ENCODE results near the gene HTD2.
"Not testable (repeated sequence)": the region's sequence is repeated elsewhere in the genome, so short reads cannot be mapped to it uniquely, and the experiment has no call there.

HTD2 gene

GRCh38 chr3:58332575-58333188 lies 26.4 kb downstream of the HTD2 start, which contains the start of gene PXK:
Gene PXK (plus strand): TSS chr3:58332892. CDS start chr3:58332989, 97 bp downstream.
- no peak for DNase-seq (ENCODE audit: low read depth, low spot score)

GRCh38 chr3:58333206-58334012 lies 27.1 kb downstream of the HTD2 start:
- DNase-seq (ENCODE audit: low read depth, low spot score): no peak

GRCh38 chr3:58334013-58334321 lies 27.6 kb downstream of the HTD2 start:
- DNase-seq (ENCODE audit: low read depth, low spot score): no peak

DNA sequence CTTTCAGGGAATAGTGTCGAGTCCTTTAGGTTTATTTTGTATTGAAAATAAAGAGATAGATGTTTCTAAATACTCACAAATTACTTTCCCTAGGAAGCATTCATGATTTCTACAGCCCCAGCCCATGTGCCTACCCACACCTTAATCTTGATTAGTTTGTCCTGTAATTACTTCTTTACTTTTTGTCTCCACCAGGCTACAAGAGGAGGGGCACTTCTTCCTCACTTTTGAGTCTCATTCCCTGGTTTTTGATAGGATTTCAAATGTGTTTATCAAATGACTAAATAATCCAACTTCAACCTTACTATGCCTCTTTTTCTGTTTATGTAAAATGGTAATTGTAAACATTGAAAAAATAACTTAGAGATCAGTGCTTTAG lies 28.2 kb downstream of the HTD2 start:
- DNase-seq (ENCODE audit: low read depth, low spot score): no peak

DNA sequence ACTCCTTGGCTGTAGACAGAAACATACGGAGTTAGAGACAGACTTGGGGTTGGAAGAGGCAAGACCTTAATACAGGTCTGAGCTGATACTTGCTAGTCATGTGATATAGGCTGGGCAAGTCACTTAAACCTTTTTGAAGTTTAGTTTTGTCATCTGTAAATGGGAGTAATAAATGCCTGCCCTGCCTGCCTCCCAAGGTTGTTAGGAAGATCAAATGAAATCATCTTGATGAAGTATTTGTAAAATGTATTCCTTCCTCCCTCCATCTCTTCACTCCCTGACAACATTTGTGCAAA lies 29.3 kb downstream of the HTD2 start:
- no peak for DNase-seq (ENCODE audit: low read depth, low spot score)

DNA sequence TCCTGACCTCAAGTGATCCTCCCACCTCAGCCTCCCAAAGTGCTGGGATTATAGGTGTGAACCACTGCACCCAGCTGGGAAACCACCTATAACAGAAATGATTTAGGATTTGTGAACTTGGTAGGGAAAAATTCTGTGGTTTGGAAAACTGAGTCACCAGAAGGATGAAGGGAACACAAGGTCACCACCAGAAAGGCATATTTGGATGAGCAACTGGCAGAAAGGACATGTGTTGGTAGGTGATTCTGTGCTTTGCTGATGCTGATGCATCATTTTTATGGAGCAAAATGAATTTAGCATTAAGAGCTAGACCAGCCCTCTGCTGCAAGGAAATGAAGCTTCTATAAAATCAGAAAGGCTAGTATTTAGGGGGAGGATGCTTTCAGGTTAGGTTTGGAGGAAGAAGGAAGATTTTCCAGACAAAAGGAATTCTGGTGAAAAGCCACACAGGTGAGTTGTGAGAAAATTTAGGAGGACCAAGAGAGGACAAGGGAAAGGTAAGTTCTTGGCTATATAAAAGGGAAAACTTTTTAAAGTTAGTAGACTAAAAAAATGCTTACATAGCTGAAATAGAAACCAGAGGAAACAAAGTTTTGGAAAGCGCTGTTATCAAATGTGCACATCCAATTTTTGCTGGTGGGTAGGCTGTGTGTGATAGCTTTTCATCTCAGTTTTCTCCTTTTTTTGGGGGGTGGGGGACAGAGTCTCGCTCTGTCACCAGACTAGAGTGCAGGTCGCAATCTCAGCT lies 30.0 kb downstream of the HTD2 start:
- DNase-seq (ENCODE audit: low read depth, low spot score): no peak

- DNase-seq (ENCODE audit: low read depth, low spot score): no peak
Measured at GRCh38 chr3:58337190-58337589, 30.9 kb downstream of the HTD2 start.

DNA sequence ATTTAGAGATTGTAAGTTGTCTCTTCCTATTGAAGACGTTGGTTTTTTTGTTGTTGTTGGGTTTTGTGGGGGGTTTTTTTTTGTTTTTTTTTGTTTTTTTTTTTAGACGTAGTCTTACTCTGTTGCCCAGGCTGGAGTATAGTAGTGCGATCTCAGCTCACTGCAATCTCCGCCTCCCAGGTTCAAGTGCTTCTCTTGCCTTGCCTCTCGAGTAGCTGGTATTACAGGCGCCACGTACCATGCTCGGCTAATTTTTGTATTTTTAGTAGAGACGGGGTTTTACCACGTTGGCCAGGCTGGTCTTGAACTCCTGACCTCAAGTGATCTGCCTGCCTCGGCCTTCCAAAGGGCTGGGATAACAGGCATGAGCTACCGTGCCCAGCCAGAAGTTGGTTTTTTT lies 32.8 kb downstream of the HTD2 start:
- DNase-seq (ENCODE audit: low read depth, low spot score): not testable (repeated sequence)

- DNase-seq (ENCODE audit: low read depth, low spot score): no peak
Measured at GRCh38 chr3:58340594-58341244, 34.4 kb downstream of the HTD2 start.

GRCh38 chr3:58341376-58341775 lies 35.1 kb downstream of the HTD2 start:
- no peak for DNase-seq (ENCODE audit: low read depth, low spot score)

DNA sequence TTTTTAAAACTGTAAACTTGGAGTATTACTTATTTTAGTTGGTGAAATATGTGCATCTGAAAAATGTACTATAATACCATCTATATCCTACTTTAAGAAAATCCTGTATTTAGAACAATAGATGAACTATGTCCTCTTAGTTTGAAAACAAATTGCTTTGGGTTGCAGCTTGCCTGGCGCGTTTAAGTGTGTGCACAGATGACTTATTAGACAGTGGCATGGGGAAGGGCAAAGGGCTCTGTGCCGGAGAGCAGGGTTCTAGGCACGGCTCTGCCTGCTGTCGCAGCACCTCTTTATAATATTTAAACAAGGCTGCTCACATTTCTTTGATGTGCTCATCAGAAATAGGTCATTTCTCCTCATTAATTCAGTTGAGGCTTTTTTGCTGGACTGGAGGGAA lies 36.4 kb downstream of the HTD2 start:
- DNase-seq (ENCODE audit: low read depth, low spot score): no peak

- no peak for DNase-seq (ENCODE audit: low read depth, low spot score)
Measured at GRCh38 chr3:58345457-58345856, 39.1 kb downstream of the HTD2 start.

DNA sequence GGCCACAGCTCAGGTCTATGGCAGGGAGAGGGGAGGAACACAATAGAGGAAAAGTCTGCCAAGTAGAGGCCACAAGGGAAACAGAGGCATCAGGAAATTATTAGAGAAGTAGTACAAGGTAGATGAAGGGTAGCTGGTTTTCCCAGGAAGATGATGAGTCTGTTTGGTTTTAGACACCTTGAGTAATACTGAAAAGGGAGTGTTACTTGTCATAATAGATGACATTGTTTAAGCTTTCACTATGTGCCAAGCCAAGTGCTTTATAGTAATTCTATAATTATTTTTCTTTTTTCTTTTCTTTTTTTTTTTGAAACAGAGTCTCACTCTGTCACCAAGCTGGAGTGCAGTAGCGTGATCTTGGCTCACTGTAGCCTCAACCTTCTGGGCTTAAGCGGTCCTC lies 40.0 kb downstream of the HTD2 start:
- no peak for DNase-seq (ENCODE audit: low read depth, low spot score)

DNA sequence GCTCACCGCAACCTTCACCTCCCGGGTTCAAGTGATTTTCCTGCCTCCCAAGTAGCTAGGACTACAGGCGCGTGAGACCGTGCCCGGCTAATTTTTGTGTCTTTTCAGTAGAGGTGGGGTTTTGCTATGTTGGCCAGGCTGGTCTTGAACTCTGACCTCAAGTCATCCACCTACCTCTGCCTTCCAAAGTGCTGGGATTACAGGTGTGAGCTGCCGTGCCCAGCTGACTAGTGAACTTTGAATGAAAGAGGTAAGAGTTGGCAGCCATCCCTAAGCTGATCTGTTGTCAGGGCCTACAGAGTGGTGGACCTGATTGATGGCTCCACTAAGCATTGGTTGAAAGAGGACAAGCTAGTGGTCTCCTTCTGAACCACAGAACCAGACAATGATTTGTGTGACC lies 41.7 kb downstream of the HTD2 start:
- no peak for DNase-seq (ENCODE audit: low read depth, low spot score)

DNA sequence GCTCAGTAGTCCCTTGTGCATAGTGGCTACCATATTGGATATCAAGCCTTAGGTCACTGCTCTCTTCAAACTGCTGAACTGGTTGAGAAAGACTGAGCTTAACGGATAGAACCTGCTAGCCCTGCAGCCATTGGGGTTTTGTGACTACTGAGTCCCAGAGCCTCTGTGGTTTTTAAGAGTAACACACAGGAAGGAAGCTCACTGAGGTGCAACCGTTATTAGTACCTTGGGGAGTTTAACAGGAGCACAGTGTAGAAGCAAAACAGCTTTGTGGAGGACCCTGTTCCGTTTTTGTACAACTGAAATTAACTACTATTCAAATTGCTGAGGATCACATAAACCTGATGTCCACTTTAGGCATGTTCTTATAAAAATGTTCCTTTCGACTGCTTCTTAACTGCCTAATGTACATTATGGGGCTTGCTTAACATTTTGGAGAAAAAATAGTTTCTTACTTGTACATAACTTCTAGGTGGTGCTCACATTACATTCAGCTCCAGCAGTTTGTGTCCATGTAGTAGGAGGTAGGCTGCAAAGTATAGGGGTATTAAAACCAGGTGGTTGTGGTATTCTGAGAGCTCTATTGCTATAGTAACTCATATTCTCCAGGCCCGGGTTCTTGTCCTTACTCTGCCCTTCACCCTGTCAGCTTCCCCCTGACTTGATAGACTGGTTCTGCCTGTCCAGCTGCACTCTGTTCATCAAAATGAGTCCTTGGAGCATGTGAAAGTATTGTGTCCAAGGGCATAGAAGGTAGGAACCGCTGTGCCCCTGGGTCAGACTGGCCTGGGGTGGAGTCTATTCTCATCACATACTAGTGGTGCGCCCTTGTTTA lies 43.7 kb downstream of the HTD2 start:
- DNase-seq (ENCODE audit: low read depth, low spot score): no peak

GRCh38 chr3:58350627-58351013 lies 44.3 kb downstream of the HTD2 start:
- DNase-seq (ENCODE audit: low read depth, low spot score): no peak

- DNase-seq (ENCODE audit: low read depth, low spot score): no peak
Measured at GRCh38 chr3:58351920-58352319, 45.6 kb downstream of the HTD2 start.

GRCh38 chr3:58352626-58353025 lies 46.3 kb downstream of the HTD2 start:
- DNase-seq (ENCODE audit: low read depth, low spot score): no peak

DNA sequence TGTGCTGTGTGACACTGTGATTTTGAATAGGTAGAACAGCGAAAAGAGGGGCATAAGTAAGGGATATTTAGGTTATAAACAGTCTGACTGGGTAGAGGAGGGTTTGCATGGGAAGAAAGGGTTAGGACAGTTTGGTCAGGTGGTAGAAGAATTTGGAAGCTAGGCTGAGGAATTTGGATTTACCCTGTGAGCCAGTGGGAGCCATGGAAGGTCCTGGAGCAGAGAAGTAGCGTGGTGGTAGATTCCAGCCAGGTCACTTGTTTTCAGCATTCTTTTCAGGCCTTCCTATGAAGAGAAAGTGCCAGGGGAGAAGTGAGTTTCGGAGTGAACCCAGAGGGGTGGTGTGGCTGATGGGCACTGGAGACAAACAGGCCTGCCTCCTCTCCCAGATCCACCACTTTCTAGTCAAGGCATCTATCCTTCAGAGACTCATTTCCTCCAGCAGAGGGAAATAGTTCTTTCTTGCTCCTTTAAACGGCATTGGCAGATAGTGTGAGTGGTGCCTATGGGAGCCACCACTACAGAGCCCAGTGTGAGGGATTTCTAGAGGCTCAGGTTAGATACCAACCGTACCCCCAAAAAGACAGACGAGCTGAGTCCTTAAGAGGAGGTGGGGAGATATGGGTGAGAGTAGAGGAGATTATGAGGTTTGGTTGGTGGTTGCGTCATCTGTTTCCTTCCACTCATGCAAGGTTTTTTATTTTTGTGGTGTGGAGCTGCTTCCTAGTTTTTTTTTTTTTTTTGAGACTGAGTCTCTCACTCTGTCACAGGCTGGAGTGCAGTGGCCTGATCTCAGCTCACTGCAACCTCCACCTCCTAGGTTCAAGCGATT lies 47.6 kb downstream of the HTD2 start:
- no peak for DNase-seq (ENCODE audit: low read depth, low spot score)

DNA sequence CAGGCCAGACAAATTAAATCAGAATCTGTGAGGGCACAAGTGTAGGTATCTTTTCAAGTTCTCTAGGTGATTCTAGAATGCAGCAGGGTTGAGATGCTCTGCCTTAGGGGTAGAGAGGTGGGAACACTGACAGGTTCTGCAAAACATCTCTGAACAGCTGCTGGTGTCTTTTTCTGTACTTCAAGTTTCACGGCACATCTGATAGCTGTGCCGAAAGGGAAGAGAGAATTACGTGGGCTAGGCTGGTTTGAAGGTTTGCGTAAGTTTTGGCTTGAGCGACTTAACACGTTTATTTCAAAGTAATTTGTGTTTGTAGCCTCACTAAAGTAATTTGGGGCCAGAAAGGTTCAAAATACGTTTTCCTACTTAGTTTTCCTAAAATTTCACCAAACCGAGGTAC lies 48.9 kb downstream of the HTD2 start:
- no peak for DNase-seq (ENCODE audit: low read depth, low spot score)

- no peak for DNase-seq (ENCODE audit: low read depth, low spot score)
Measured at GRCh38 chr3:58356054-58356453, 49.7 kb downstream of the HTD2 start.

Measured in smooth muscle cell of the brain vasculature (primary cell).